D721Med (cell line): ENCODE measurements around the gene CNIH2.
A peak's percentile ranks its signal among the peaks of the same experiment; 100 is the strongest.

Experiments
- DNase-seq: peaks from one replicate; pipeline ENCODE4 v3.0.0; 2011; ENCODE audit warnings: low spot score; ENCODE audit not compliant: insufficient read length
- FAIRE-seq: peaks from 2 replicates; lab custom pipeline; 2011; peaks lifted over from hg19 to GRCh38; lab: Jason Lieb, UNC
- TF ChIP-seq, protein P1 (sequence below): IDR thresholded peaks from 2 replicates; pipeline ENCODE4 v1.5.1; 2012; ENCODE audit warnings: mild to moderate bottlenecking, control low read depth; ENCODE audit not compliant: insufficient read depth; ENCODE audit errors: missing control alignments

The CNIH2 gene

GRCh38 chr11:66330931-66331330 is 53.0 kb downstream of the CNIH2 start:
- TF ChIP-seq, protein P1, sequence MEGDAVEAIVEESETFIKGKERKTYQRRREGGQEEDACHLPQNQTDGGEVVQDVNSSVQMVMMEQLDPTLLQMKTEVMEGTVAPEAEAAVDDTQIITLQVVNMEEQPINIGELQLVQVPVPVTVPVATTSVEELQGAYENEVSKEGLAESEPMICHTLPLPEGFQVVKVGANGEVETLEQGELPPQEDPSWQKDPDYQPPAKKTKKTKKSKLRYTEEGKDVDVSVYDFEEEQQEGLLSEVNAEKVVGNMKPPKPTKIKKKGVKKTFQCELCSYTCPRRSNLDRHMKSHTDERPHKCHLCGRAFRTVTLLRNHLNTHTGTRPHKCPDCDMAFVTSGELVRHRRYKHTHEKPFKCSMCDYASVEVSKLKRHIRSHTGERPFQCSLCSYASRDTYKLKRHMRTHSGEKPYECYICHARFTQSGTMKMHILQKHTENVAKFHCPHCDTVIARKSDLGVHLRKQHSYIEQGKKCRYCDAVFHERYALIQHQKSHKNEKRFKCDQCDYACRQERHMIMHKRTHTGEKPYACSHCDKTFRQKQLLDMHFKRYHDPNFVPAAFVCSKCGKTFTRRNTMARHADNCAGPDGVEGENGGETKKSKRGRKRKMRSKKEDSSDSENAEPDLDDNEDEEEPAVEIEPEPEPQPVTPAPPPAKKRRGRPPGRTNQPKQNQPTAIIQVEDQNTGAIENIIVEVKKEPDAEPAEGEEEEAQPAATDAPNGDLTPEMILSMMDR: peak; percentile 15
- DNase-seq (no peak), FAIRE-seq (no peak)

DNA sequence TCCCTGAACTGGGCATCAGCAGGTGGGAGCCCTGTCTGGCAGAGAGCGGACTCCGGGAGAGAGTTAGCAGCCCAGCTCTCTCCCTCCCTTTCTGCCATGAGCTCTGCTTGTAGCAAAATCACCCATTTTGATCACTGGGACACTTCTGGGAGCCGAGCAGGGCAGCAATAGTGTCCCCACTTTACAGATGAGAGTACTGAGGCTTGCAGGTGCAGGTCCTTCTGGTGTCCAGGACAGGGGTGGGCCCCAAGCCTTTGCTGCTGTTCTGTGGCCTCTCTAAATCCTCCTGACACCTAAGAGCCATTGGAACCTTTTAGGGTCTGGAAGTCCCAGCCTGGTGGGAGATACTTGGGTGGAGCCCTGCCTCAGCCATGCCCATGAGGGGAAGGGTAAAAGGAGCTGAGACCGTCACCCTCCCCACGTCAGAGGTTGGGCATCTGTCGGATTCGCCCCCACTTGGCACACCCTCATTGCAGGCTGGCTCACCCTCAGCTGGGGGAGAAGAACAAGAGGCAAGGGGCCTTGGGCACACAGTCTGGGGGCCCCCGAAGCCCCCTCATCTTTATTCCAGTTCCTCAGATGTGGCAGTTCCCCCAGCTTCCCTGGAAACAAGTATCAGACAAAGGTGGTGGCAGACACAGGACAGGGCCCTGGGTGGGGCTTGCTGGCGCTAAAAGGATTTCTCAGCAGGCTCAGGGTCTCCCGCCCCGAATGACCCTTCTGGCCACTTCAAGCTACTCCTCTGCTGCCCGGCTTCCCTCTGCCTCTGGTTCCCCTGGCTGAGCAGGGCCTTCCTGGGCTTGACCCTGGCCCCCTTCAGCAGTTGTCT is 53.8 kb downstream of the CNIH2 start:
- TF ChIP-seq, protein P1: no peak
- no peak for FAIRE-seq
- no peak for DNase-seq

DNA sequence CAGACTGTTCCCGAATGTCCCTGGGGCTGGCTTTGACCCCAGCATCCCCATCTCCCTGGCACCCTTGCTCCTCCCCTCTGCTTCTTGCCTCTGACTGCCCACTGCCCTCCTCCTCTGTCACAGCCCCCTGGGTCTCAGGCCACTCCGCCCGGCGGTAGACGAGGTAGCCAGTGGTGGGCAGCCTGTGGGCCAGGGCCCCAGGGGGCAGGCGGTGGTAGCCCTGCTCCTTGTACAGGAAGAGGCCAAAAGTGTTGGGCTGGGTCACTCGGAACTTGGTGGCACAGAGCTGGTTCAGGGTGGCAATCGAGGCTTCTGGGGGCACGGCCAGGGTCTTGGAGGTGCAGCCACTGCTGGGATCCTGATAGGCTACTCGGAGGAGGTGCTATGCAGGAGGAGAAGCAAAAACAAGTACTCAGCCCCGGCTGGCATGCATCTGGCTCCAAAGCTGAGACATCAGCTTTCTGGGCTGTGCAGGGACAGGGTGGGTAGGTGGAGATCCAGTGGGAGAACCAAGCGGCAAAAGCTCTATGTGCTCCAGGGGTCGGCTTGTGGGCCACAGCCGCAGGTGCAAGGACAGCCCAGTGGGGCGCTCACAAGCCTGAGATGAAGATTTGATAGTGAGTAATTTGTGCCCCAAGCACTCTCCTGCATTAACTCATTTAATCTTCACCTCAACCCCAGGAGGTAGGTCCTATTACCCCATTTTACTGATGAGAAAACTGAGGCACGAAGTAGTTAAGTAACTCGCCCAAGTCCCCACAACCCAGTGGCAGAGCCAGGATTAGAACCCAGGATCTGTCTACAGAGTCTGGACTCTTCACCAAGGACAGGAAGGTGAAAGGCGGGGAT is 54.6 kb downstream of the CNIH2 start:
- DNase-seq: no peak
- TF ChIP-seq, protein P1: no peak
- no peak for FAIRE-seq

- no peak for DNase-seq
- FAIRE-seq: no peak
- TF ChIP-seq, protein P1: no peak
Measured at GRCh38 chr11:66333220-66333877, 55.4 kb downstream of the CNIH2 start.
